K562 (cell line): ENCODE measurements around the gene ZNF69.

Experiments used
- ATF7 ChIP-seq: fragments of 450-650 bp; IDR thresholded peaks from 2 replicates; pipeline ENCODE4 v1.7.1; 2014; ENCODE audit warnings: mild to moderate bottlenecking, moderate library complexity
- EGR1 ChIP-seq: fragments of 450-650 bp; conservative IDR thresholded peaks from 2 replicates; pipeline ENCODE4 v1.6.1; 2017; ENCODE audit warnings: mild to moderate bottlenecking
- FOXJ2 ChIP-seq: fragments of 200-800 bp; sonication (Bioruptor generic); IDR thresholded peaks from 2 replicates; pipeline ENCODE4 v1.6.1; 2016; ENCODE audit warnings: missing genetic modification characterization, missing compliant biosample characterization
- HNRNPH1 ChIP-seq: fragments of 200-400 bp; formaldehyde crosslinking; optimal IDR thresholded peaks from 2 replicates; pipeline ENCODE3; 2017; ENCODE audit warnings: low read depth, mild to moderate bottlenecking, low read length, moderate library complexity
- NR3C1 ChIP-seq: sonication (generic); formaldehyde crosslinking; IDR thresholded peaks from 2 replicates; pipeline ENCODE4 v1.8.1; 2022; ENCODE audit warnings: missing genetic modification reagents
- POLR2A ChIP-seq: fragments of 450-650 bp; conservative IDR thresholded peaks from 2 replicates; pipeline ENCODE4 v1.6.1; 2016
- TCF3 ChIP-seq: sonication (generic); formaldehyde crosslinking; IDR thresholded peaks from 2 replicates; pipeline ENCODE4 v1.4.0; 2020; ENCODE audit warnings: mild to moderate bottlenecking, missing genetic modification reagents
- YY1 ChIP-seq, 3 experiments: IDR thresholded peaks; 2 replicates each; pipeline ENCODE4 v1.6.1; 2011; ENCODE audit warnings: low read length in 2 of 3, mild to moderate bottlenecking in 2 of 3, moderate library complexity in 2 of 3, borderline replicate concordance in 1 of 3, control low read depth in 1 of 3, low read depth in 1 of 3; ENCODE audit not compliant: insufficient read depth in 3 of 3, insufficient replicate concordance in 2 of 3, control insufficient read depth in 1 of 3, insufficient read length in 1 of 3; ENCODE audit errors: extremely low read depth in 1 of 3
- ZNF133 ChIP-seq: fragments of 250-450 bp; sonication (Bioruptor Pico); IDR thresholded peaks from 2 replicates; pipeline ENCODE4 v1.4.0; 2020; ENCODE audit warnings: mild to moderate bottlenecking
- ZNF217 ChIP-seq: sonication (generic); formaldehyde crosslinking; IDR thresholded peaks from 2 replicates; pipeline ENCODE4 v1.8.0; 2022; ENCODE audit warnings: mild to moderate bottlenecking, missing genetic modification reagents
- ZNF57 ChIP-seq: fragments of 450-650 bp; formaldehyde crosslinking; IDR thresholded peaks from 2 replicates; pipeline ENCODE4 v1.4.0; 2020; ENCODE audit warnings: mild to moderate bottlenecking, moderate library complexity

DNA sequence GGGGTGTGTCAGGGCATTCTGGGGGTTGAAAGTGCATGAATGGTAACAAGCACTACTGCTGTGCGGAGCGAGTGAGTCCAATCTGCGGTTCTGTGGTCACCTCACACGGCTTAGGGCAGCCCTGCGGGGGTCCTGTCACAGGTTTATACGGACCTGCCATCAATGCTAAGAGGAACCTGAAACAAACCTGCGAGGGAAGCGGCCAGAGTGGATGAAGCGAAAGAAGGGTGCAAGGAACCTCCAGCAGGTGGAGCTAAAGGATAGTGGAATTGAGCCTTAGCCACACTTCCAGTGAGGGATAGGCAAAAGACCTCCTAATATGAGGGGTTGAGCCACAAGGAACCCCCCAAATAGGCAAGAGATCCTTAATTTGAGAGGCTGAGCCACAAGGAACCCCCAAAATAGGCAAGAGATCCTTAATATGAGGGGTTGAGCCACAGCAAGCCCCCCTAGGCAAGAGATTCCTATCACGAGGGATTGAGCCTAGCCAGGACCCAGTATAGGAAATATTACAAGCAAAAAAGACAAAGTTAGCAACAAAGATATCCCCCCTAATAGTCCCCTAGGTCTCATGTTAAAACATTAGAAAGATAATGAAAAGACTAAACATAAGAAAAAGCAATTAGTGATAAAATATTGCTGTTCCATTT, 6.3 kb upstream of the ZNF69 start:
- TF ChIP-seq EGR1: no peak
- no peak for TF ChIP-seq HNRNPH1
- no peak for TF ChIP-seq ZNF57 (CRISPR knock-in tag)
- TF ChIP-seq ATF7: no peak
- TF ChIP-seq YY1 (IDR thresholded peaks at IDR 0.05; ENCODE audit: borderline replicate concordance in 1 of 3, control insufficient read depth in 1 of 3, extremely low read depth in 1 of 3, insufficient read depth in 3 of 3, insufficient read length in 1 of 3, insufficient replicate concordance in 2 of 3, low read depth in 1 of 3, low read length in 2 of 3): no peak
- no peak for TF ChIP-seq ZNF217
- no peak for TF ChIP-seq POLR2A
- TF ChIP-seq NR3C1 (CRISPR knock-in tag): no peak
- TF ChIP-seq TCF3 (CRISPR knock-in tag): no peak
- TF ChIP-seq ZNF133 (CRISPR knock-in tag): no peak
- no peak for TF ChIP-seq FOXJ2 (tag)
